ENCODE data around the gene TRIM16.
"Not testable (repeated sequence)": the region's sequence is repeated elsewhere in the genome, so short reads cannot be mapped to it uniquely, and the experiment has no call there.

The TRIM16 gene

GRCh38 chr17:15683824-15684478 is at the start of gene TRIM16:
TSS of gene TRIM16 (minus strand) at chr17:15684311. CDS start at chr17:15651609, 32,702 bp downstream.
- DNase-seq (ENCODE audit: low spot score), result peak; percentile 50

GRCh38 chr17:15733174-15733789 is 49.2 kb upstream of the TRIM16 start:
- DNase-seq (ENCODE audit: low spot score), result not testable (repeated sequence)

GRCh38 chr17:15731900-15732299 is 47.8 kb upstream of the TRIM16 start, which contains the start of gene TBC1D26:
TSS of gene TBC1D26 (plus strand) at chr17:15732283. CDS start at chr17:15735349, 3,066 bp downstream.
- not testable (repeated sequence) for DNase-seq (ENCODE audit: low spot score)

GRCh38 chr17:15730535-15730934 is 46.4 kb upstream of the TRIM16 start:
- DNase-seq (ENCODE audit: low spot score), result not testable (repeated sequence)

- not testable (repeated sequence) for DNase-seq (ENCODE audit: low spot score)
Measured at GRCh38 chr17:15716601-15717563, 32.8 kb upstream of the TRIM16 start.

GRCh38 chr17:15708879-15709278 is 24.8 kb upstream of the TRIM16 start:
- not testable (repeated sequence) for DNase-seq (ENCODE audit: low spot score)

- not testable (repeated sequence) for DNase-seq (ENCODE audit: low spot score)
Measured at GRCh38 chr17:15704813-15705212, 20.7 kb upstream of the TRIM16 start.

GRCh38 chr17:15704239-15704638 is 20.1 kb upstream of the TRIM16 start:
- DNase-seq (ENCODE audit: low spot score), result not testable (repeated sequence)

GRCh38 chr17:15699937-15700336 is 15.8 kb upstream of the TRIM16 start:
- not testable (repeated sequence) for DNase-seq (ENCODE audit: low spot score)

- DNase-seq (ENCODE audit: low spot score), result peak; percentile 93
Measured at GRCh38 chr17:15699413-15699924, 15.4 kb upstream of the TRIM16 start, which contains the start of gene ZNF286A. TSS of gene ZNF286A (plus strand) at chr17:15699752. CDS start at chr17:15700330, 578 bp downstream.

GRCh38 chr17:15698967-15699366 is 14.9 kb upstream of the TRIM16 start:
- DNase-seq (ENCODE audit: low spot score), result not testable (repeated sequence)

GRCh38 chr17:15687494-15687893 is 3.4 kb upstream of the TRIM16 start:
- not testable (repeated sequence) for DNase-seq (ENCODE audit: low spot score)

GRCh38 chr17:15683135-15683534 is 976 bp downstream of the TRIM16 start:
- DNase-seq (ENCODE audit: low spot score), result not testable (repeated sequence)

GRCh38 chr17:15675991-15676390 is 8.1 kb downstream of the TRIM16 start:
- not testable (repeated sequence) for DNase-seq (ENCODE audit: low spot score)

- not testable (repeated sequence) for DNase-seq (ENCODE audit: low spot score)
Measured at GRCh38 chr17:15674640-15675039, 9.5 kb downstream of the TRIM16 start.

GRCh38 chr17:15669526-15669925 is 14.6 kb downstream of the TRIM16 start:
- DNase-seq (ENCODE audit: low spot score), result not testable (repeated sequence)
